ENCODE results near the gene LRP10.

DNA sequence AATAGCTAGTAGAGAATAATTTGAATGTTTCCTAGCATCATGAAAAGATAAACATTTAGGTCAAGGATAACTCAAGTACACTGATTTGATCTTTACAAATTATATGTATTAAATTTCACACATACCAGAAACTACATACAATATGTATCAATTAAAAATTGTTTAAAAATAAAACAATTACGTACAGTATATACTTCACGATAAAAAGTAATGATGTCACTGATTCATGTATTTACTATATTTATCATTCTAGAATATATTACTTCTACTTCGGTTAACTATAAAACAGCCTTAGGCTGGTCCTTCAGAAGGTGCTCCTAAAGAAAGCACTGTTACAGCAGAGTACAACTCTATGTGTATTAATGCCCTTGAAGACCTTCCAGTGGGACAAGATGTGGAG lies 35.9 kb downstream of the LRP10 start:
- TF ChIP-seq, protein P1, sequence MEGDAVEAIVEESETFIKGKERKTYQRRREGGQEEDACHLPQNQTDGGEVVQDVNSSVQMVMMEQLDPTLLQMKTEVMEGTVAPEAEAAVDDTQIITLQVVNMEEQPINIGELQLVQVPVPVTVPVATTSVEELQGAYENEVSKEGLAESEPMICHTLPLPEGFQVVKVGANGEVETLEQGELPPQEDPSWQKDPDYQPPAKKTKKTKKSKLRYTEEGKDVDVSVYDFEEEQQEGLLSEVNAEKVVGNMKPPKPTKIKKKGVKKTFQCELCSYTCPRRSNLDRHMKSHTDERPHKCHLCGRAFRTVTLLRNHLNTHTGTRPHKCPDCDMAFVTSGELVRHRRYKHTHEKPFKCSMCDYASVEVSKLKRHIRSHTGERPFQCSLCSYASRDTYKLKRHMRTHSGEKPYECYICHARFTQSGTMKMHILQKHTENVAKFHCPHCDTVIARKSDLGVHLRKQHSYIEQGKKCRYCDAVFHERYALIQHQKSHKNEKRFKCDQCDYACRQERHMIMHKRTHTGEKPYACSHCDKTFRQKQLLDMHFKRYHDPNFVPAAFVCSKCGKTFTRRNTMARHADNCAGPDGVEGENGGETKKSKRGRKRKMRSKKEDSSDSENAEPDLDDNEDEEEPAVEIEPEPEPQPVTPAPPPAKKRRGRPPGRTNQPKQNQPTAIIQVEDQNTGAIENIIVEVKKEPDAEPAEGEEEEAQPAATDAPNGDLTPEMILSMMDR (IDR thresholded peaks at IDR 0.05), result no peak
- TF ChIP-seq ZFX (IDR thresholded peaks at IDR 0.05; ENCODE audit: borderline replicate concordance), result no peak
